Measurements from ENCODE around the gene PYGM. TPM values are rescaled to one million over a fixed set of nuclear protein-coding genes. Genes with fewer than 3 reads are reported as not detected.
A peak's percentile ranks its signal among the peaks of the same experiment; 100 is the strongest.

The PYGM gene
- total RNA-seq, result 2.4 and 3.1 TPM in 2 replicates

DNA sequence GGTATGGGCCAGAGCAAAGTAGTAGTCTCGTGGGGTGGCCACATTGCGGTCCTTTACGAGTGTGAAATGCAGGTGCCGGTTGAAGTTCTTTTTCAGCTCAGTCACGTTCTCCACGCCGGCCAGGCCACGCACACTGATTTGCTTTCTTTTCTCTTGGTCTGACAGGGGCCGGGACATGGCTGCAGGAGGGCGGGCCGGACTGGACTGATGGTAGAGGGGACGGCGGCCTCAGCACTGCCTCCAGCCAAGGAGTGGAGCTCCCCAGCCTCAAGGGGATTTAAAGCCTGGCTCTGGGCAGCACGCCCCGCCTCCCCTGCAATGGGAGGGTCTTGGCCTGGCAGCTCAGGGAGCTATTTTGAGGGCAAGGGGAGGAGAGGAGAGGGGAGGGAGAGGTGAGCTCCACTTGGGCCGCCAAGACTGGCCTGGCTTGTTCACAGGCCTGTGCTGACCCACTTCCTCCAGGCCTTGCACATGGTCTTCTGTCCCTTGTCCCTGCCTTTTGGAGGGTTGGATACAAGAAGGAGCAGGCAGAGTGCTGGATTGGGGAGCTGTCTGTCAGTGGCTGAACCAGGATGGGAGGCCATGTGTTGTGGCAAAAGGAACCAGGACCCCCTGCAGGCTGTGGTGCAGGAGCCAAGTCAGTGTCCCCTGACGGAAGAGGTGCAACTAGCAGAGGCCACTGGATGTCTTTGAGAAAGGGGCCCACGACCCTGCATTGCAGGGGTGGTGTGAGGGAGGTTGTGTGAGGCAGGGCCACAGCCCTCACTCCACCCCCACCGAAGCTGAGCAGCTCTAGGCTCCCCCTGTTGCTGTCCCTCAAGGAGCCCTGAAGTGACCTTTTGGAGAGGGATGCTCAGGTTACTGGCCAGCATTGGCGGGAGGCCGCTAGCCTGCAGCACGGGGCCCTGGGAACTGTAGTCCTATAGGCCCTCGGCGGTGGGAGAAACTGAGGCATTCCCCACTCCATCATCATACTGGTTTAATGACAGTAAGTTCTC lies at the start of gene PYGM:
Gene PYGM, minus strand, starts transcription at position 253 of the 998 bp plus-strand sequence. Its CDS starts 76 bp downstream, at position 177.
- no peak for DNase-seq
- no peaks in the 10 kb centered on the region for H3K9me3 Mint-ChIP-seq
- peak within 1 kb of the TSS; percentile 74 for H3K4me3 Mint-ChIP-seq
- intact Hi-C loops (cut with micrococcal nuclease), result no loop called here
- no peaks in the 10 kb centered on the region for H3K27me3 Mint-ChIP-seq
- peaks cover 49% of the 10 kb centered on the region for H3K4me1 Mint-ChIP-seq
- peaks cover 35% of the 10 kb centered on the region for H3K36me3 Mint-ChIP-seq (ENCODE audit: low read depth)
- H3K27ac Mint-ChIP-seq, result peak within 1 kb of the TSS; percentile 86

DNA sequence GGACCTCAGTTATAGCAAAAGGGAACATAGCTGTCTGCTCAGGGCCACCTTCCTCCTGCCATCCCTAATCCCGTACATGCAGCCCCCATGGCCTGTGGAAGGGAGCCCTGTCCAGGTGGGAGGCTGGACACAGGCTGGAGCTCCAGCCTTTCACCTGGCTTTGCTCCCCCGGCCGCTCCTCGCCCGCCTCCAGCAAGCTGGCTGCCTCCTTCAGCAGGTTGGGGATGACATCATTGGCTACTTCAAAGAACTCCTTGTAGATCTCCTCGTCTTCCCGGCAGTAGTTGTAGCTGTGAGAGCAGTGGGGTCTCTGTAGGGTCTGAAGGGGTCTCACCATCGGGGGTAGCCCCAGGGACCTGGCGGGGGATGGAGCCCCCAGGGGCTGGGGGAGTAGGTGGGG lies 45.7 kb upstream of the PYGM start:
- Mint-ChIP-seq H3K4me3 (no peak overlapping the region), H3K27ac (no peak overlapping the region)
- no peak for DNase-seq

DNA sequence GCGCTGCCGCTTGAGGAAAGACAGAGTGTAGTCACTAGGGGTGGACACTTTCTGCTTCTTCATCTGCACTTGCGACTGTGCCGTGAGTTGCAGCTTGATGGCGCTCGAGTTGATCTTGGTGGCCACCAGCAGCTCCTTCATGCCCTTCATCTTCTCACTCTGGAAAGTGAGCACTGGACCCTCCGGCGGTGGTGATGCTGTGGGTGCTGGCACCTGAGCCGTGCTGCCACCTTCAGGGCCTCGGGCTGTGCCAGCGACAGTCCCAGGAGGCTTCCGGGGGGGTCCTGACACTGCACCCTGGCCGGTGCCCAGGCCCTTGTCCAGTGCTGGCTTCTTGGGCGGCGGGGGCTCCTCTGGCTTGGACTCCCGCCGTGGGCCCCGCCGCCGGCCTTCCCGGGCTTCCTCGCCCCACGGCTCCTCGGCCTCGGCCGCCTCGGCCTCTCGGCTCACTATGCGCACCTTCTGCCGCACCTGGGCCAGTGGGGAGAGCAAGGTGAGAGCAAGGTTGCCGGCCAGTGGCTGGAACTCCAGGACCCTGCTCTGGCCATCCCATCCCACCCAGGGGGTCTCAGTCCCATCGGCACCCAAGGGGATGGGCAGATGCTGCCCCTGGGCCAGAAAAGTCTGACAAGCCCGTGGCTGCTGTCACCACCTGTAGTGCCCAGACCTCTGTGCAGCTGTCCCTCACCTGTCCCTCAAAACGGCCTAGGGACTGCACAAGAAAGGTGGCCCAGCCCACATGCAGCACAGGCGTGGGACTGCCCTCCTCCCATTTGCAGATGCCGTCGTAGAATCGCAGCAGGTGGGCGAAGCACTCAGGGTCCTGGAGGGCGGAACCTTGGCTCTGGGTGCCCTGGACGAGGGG lies 44.8 kb upstream of the PYGM start:
- peaks cover 23% of the 10 kb centered on the region for H3K36me3 Mint-ChIP-seq (ENCODE audit: low read depth)
- no peaks in the 10 kb centered on the region for H3K9me3 Mint-ChIP-seq
- DNase-seq, result no peak
- no peak overlapping the region for H3K27ac Mint-ChIP-seq
- peaks cover 21% of the 10 kb centered on the region for H3K4me1 Mint-ChIP-seq
- no peaks in the 10 kb centered on the region for H3K27me3 Mint-ChIP-seq
- intact Hi-C loops (cut with micrococcal nuclease), result no loop called here
- peak overlapping the region; percentile 90 for H3K4me3 Mint-ChIP-seq

More for the DNA sequence above, 45.7 kb upstream of the PYGM start:
- no peaks in the 10 kb centered on the region for H3K9me3 Mint-ChIP-seq
- no peaks in the 10 kb centered on the region for H3K27me3 Mint-ChIP-seq
- intact Hi-C loops (cut with micrococcal nuclease), result no loop called here
- peaks cover 24% of the 10 kb centered on the region for H3K36me3 Mint-ChIP-seq (ENCODE audit: low read depth)
- peaks cover 28% of the 10 kb centered on the region for H3K4me1 Mint-ChIP-seq

DNA sequence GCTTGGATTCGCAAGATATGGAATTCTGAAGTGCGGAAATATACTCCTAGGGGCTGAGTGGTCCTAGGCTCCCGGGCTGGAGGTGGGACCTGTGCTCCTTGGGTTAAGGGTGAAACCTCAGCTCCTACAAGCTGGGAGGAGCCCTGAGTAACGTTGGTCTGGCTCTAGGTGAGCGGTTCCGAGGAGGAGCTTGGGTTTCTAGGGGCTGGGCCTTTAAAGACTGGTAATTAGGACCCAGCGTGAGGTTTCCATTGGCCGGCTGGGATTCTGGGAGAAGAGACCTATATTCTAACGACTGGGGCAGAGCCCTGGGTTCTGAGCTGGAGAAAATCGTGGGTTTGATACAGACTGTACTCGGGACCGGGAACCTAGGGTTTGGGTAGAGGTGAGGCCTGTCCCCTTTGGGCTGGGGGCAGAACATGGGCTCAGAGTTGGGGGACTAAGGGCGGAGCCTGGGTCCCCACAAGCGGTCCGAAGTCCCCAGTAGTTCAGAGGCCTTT lies 44.1 kb upstream of the PYGM start:
- Mint-ChIP-seq H3K27ac (peak overlapping the region; percentile 87), H3K36me3 (ENCODE audit: low read depth) (peaks cover 25% of the 10 kb centered on the region), H3K4me3 (peak overlapping the region; percentile 90), H3K4me1 (peaks cover 16% of the 10 kb centered on the region), H3K9me3 (no peaks in the 10 kb centered on the region), H3K27me3 (no peaks in the 10 kb centered on the region)
- intact Hi-C loops (cut with micrococcal nuclease), result no loop called here
- no peak for DNase-seq

DNA sequence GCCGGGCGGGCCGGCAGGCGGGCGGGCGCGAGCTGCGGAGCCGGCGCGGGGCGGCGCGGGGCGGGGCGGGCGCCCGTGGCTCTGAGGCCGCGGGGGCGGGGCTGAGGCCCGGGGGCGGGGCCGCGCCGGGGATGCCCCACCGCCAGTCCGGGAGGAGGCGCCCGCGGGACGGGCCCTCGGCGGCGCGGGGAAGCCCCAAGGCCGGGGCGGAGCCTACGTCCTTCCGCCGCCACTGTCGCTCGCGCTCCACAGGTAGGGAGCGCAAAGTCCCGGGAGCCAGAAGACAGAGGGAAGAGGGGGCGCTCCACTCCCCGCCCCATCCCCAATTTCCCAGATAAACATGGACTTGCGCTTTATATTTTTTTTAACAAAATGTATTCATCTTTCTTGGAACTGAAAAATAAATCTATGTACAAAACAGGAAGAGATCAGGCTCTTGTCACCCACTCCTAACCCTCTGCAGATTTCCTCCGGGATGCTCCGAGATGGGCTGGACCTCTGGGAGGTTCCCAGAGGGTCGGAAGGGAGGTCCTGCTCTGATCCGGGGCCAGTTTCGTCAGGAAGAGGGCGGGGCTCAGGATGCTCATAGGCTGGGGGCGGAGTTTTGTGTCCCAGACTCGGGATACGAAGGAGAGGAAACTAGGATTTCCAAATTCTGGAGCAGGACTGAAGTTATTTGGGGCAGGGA lies 43.5 kb upstream of the PYGM start, which contains the start of gene MAP4K2:
Gene MAP4K2, minus strand, starts transcription at position 57 of the 688 bp plus-strand sequence. CDS start 65 bp downstream, outside the sequence.
- peak; percentile 98 for DNase-seq
- Mint-ChIP-seq H3K36me3 (ENCODE audit: low read depth) (peaks cover 28% of the 10 kb centered on the region), H3K9me3 (no peaks in the 10 kb centered on the region), H3K4me3 (peak within 1 kb of the TSS; percentile 90), H3K4me1 (peaks cover 19% of the 10 kb centered on the region), H3K27ac (peak within 1 kb of the TSS; percentile 87), H3K27me3 (no peaks in the 10 kb centered on the region)
- intact Hi-C loops (cut with micrococcal nuclease), result no loop called here

DNA sequence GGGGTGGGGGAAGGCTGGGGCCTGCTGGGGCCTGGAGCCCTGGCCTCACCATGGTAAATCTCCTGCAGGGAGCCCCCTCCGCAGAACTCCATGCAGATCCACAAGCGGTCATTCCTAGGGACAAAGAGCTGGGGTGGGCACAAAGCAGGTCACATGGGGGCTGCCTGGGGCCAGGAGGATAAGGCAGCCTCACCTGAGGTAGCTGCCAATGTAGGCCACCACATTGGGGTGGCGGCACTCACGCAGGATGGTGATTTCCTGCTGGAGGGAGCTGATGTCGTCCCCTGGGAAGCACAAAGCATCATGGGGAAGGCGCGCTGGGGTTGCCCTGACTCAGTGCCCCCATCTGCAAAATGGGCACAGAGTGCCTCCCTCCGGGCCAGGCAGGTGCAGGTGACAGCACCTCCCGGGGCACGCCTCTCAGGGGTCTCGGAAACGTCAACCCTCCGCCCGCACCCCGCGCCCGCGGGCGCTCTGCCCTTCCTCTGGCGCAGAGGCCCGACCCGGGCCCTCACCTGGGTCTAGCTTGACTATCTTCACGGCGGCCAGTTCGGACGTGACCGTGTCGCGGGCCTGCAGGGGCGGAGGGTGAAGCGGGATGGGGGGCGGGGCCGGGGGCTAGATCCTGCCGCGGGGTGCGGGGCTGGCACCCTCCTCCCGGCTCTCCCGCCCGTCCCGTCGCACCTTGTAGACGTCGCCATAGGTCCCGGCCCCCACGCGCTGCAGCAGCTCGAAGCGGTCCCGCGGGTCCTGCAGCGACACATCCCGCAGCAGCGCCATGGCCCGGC lies 42.8 kb upstream of the PYGM start:
- H3K36me3 Mint-ChIP-seq (ENCODE audit: low read depth), result peaks cover 25% of the 10 kb centered on the region
- H3K4me3 Mint-ChIP-seq, result peak overlapping the region; percentile 84
- no peaks in the 10 kb centered on the region for H3K9me3 Mint-ChIP-seq
- peak overlapping the region; percentile 77 for H3K27ac Mint-ChIP-seq
- no peak for DNase-seq
- H3K4me1 Mint-ChIP-seq, result peaks cover 16% of the 10 kb centered on the region
- intact Hi-C loops (cut with micrococcal nuclease), result no loop called here
- H3K27me3 Mint-ChIP-seq, result no peaks in the 10 kb centered on the region

DNA sequence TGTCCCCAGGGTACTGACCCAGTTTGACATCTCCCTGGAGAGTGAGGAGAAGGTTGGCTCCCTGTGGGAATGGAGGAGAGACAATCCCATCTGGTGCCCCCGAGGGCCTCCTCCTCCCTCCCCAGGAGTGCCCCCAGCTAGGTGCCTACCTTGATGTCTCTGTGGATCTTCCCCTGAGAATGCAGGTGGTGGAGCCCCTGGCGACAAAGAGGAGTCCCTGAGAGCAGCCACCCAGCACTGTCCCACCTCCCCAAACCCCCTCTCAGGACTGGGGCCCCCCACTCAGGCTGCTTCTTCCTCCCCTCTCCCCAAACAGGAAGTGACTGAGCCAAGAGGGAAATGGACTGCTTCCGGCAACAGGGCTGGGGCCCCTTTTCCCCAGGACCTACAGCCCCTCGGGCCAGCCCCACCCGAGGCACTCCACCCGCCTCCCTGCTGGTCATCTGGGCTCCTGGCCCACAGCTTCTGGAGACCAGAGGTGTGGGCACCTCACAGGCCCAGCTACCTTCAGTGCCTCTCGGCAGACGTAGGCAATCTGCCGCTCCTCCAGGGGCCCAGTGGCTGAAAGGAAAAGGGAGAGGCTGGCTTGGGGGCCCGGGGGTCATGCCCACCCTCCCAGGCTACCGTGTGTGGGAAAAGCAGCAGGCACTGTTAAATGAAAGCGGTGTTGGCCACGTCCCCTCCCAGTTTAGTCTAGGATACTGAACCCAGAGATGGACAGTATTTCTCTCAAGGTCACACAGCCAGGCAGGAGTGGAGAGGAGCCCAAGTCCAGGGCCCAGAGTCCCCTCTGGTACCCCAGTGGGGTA lies 42.0 kb upstream of the PYGM start:
- intact Hi-C loops (cut with micrococcal nuclease), result no loop called here
- H3K9me3 Mint-ChIP-seq, result no peaks in the 10 kb centered on the region
- peak overlapping the region; percentile 77 for H3K27ac Mint-ChIP-seq
- H3K27me3 Mint-ChIP-seq, result no peaks in the 10 kb centered on the region
- peak overlapping the region; percentile 84 for H3K4me3 Mint-ChIP-seq
- H3K36me3 Mint-ChIP-seq (ENCODE audit: low read depth), result peaks cover 19% of the 10 kb centered on the region
- DNase-seq, result peak; percentile 66
- peaks cover 13% of the 10 kb centered on the region for H3K4me1 Mint-ChIP-seq

DNA sequence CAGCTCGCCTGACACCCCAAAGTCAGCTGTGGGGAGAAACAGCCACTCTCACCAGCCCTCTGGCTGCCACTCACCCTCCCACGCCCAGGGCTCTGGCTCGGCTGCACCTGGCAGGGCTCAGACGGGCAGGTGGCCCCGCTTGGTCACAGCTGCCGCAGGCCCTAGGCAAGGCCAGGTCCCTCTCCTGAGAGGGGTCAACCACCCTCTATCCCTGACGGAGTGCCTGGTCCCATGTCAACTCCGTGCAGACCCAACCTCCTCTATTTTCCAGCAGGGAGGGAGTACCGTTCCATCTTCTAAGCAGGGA lies 41.3 kb upstream of the PYGM start:
- peak overlapping the region; percentile 84 for H3K4me3 Mint-ChIP-seq
- intact Hi-C loops (cut with micrococcal nuclease), result no loop called here
- H3K4me1 Mint-ChIP-seq, result peaks cover 13% of the 10 kb centered on the region
- no peaks in the 10 kb centered on the region for H3K27me3 Mint-ChIP-seq
- H3K27ac Mint-ChIP-seq, result peak overlapping the region; percentile 77
- no peaks in the 10 kb centered on the region for H3K9me3 Mint-ChIP-seq
- no peak for DNase-seq
- H3K36me3 Mint-ChIP-seq (ENCODE audit: low read depth), result peaks cover 20% of the 10 kb centered on the region

DNA sequence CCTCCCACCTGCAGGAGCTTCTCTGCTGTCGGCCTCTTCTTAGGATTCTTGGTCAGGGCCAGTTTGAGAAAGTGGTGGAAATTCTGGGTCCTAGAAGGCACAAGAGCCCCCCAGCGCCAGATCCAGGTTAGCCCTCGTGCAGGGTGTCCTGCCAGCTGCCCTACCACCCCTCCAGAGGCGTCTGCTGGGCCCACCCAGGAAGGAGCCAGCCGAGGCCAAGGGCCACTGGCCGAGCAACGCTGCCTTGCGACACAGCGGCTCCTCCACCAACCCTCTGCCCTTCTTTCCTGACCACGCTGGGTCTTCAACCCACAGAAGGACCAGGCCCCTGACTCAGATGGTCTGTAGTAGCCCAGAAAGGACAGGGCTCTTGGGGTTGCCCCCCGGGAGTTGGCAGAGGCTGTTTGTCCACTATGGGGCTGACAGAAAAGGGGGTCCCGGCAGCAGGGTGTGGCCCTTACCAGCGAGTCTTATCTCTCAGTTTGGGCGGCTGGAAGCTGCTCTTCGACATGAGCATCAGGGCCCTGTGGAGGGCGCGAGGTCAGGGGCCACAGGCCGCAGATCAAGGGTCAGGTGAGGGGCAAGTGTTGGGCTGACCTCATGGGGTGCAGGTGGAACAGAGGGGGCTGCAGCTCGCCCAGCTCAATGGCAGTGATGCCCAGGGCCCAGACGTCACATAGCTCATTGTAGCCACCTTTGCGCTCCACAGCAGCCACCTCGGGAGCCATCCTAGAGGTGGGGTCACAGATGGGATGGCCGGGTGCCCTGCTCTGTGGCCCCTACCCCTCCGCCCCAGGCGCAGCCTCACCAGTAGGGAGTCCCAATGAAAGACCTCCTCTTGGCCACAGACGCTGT lies 40.8 kb upstream of the PYGM start:
- Mint-ChIP-seq H3K4me3 (peak overlapping the region; percentile 84), H3K36me3 (ENCODE audit: low read depth) (peaks cover 21% of the 10 kb centered on the region), H3K9me3 (no peaks in the 10 kb centered on the region), H3K27me3 (no peaks in the 10 kb centered on the region), H3K27ac (no peak overlapping the region), H3K4me1 (peaks cover 13% of the 10 kb centered on the region)
- DNase-seq, result no peak
- intact Hi-C loops (cut with micrococcal nuclease), result no loop called here

DNA sequence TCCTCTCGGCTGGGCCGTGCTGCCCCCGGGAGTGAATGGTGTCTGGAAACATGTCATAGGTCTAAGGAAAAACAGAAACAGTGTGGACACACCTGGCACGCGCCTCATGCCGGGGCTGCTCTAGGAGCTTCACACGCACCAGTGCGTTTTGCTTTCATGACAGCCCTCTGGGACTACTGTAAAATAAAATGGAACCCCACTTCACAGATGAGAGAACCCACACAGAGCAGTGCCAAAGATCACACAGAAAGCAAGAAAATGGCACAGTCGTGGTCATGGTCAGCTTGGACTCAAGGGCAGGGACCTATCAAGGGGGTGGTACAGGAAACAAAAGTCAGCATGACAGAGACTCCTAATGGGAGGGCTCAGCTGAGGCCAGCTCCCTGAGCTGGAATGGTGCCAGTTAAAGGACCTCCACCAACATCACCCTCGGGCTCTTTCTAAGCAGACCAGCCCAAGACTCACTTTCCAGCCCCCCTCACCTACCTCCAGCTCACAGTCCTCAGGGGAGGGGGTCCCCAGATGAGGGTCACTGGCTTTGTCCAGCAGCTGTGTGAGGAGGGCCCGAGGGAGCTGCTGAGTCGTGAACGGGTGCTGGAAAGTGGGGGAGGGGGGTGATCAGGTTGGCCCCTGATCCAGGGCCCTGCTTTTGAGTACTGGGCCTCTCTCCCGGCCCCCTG lies 40.0 kb upstream of the PYGM start:
- H3K36me3 Mint-ChIP-seq (ENCODE audit: low read depth), result peaks cover 20% of the 10 kb centered on the region
- no peak overlapping the region for H3K4me3 Mint-ChIP-seq
- no peak overlapping the region for H3K27ac Mint-ChIP-seq
- no peak for DNase-seq
- intact Hi-C loops (cut with micrococcal nuclease), result no loop called here
- no peaks in the 10 kb centered on the region for H3K9me3 Mint-ChIP-seq
- H3K4me1 Mint-ChIP-seq, result peaks cover 16% of the 10 kb centered on the region
- no peaks in the 10 kb centered on the region for H3K27me3 Mint-ChIP-seq

DNA sequence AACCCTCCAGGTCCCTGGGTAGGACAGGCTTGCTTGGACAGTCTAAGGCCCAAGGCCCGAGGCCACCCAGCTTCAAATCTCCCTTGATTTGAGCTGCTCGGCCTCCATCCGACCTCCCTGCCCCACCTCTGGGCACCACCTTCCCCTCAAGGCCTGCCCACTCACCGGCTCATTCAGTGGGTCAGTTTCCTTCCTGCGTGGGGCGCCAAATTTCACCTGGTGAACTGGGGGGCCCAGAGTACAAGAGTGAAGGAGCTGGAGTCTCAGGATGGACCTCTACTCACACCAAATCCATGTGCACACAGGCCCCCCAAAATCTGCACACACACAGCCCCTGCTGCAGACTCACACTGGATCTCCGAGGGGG lies 39.5 kb upstream of the PYGM start:
- Mint-ChIP-seq H3K27ac (no peak overlapping the region), H3K36me3 (ENCODE audit: low read depth) (peaks cover 22% of the 10 kb centered on the region), H3K27me3 (no peaks in the 10 kb centered on the region), H3K4me3 (no peak overlapping the region), H3K4me1 (peaks cover 20% of the 10 kb centered on the region), H3K9me3 (no peaks in the 10 kb centered on the region)
- DNase-seq, result no peak
- intact Hi-C loops (cut with micrococcal nuclease), result no loop called here
